GM12878 (cell line): Measurements from ENCODE around the gene UNC13B. TPM values are rescaled to one million over a fixed set of nuclear protein-coding genes. Genes with fewer than 3 reads are reported as not detected.

Experiments
- ATAC-seq: fragments of 200-7000 bp; cut with Tn5 transposase; 3 replicates; pipeline ENCODE4 v1.9.1; 2020; ENCODE audit warnings: mild to moderate bottlenecking, moderate library complexity
- BruUV-seq: library from RNA; stranded (reverse); fragments of 400-500 nt; replicated peaks from 2 replicates; lab custom pipeline; 2021; lab: Mats Ljungman, UMichigan
- CTCF ChIA-PET: fragments of 300-600 bp; sonication (Branson Sonifier 250); formaldehyde crosslinking; extraction: SDS; loops from one replicate; lab custom pipeline; 2021; ENCODE audit warnings: inconsistent platforms; lab: Yijun Ruan, JAX
- POLR2A ChIA-PET: fragments of 350-600 bp; formaldehyde crosslinking; extraction: SDS; loops from one replicate; lab custom pipeline; 2021; ENCODE audit warnings: inconsistent platforms; lab: Charles Lee
- RAD21 ChIA-PET: fragments of 300-600 bp; sonication (Branson Sonifier 250); formaldehyde crosslinking; loops from one replicate; lab custom pipeline; 2023; ENCODE audit warnings: antibody characterized with exemption; ENCODE audit not compliant: unreplicated experiment; lab: Charles Lee
- SMC1A ChIA-PET: fragments of 300-600 bp; sonication (Branson Sonifier 250); formaldehyde crosslinking; loops from one replicate; lab custom pipeline; 2023; ENCODE audit not compliant: unreplicated experiment, uncharacterized antibody; lab: Charles Lee
- DNase-seq: peaks from one replicate; pipeline ENCODE4 v3.0.0-alpha.2; 2011; ENCODE audit warnings: low read depth, low spot score
- FAIRE-seq: peaks from 3 replicates; lab custom pipeline; 2011; peaks lifted over from hg19 to GRCh38; lab: Jason Lieb, UNC
- H2AFZ ChIP-seq: 2 replicates; pipeline ENCODE4 v1.6.0; 2011; ENCODE audit warnings: low read depth, low read length, control low read depth; ENCODE audit not compliant: control insufficient read depth
- H3K27ac ChIP-seq: 2 replicates; pipeline ENCODE4 v1.5.1; 2011; ENCODE audit warnings: control low read depth; ENCODE audit not compliant: control insufficient read depth, insufficient read depth
- H3K27me3 ChIP-seq, 2 experiments: replicated peaks in 1 of 2; 2 replicates each; pipeline versions ENCODE4 v1.6.0 to v1.6.1; 2011; ENCODE audit warnings: low read length in 1 of 2; ENCODE audit not compliant: control insufficient read depth in 2 of 2, insufficient read depth in 2 of 2
- H3K36me3 ChIP-seq, 2 experiments: 2 replicates each; pipeline ENCODE4 v1.5.1; 2011; ENCODE audit warnings: low read length in 1 of 2; ENCODE audit not compliant: control insufficient read depth in 2 of 2, insufficient read depth in 2 of 2
- H3K4me1 ChIP-seq: 2 replicates; pipeline ENCODE4 v1.6.1; 2011; ENCODE audit warnings: mild to moderate bottlenecking, low read length, moderate library complexity, mixed read lengths; ENCODE audit not compliant: control insufficient read depth, insufficient read depth
- H3K4me2 ChIP-seq: 2 replicates; pipeline ENCODE4 v1.6.0; 2011; ENCODE audit warnings: control low read depth; ENCODE audit not compliant: control insufficient read depth, insufficient read depth
- H3K4me3 ChIP-seq: fragments of 200-600 bp; sonication (generic); 2 replicates; pipeline ENCODE4 v1.5.1; 2016
- H3K79me2 ChIP-seq: 2 replicates; pipeline ENCODE4 v1.6.0; 2011; ENCODE audit warnings: low read length; ENCODE audit not compliant: control insufficient read depth, insufficient read depth
- H3K9ac ChIP-seq: 2 replicates; pipeline ENCODE4 v1.8.0; 2011; ENCODE audit warnings: low read length, control low read depth, mixed read lengths; ENCODE audit not compliant: control insufficient read depth, insufficient read depth
- H3K9me3 ChIP-seq: replicated peaks from 3 replicates; pipeline ENCODE4 v1.5.1; 2011; ENCODE audit warnings: mild to moderate bottlenecking, low read length; ENCODE audit not compliant: control insufficient read depth, insufficient read depth
- H4K20me1 ChIP-seq: 2 replicates; pipeline ENCODE4 v1.6.0; 2011; ENCODE audit not compliant: control insufficient read depth, insufficient read depth
- CBFB ChIP-seq: IDR thresholded peaks from 2 replicates; pipeline ENCODE4 v1.6.1; 2016; ENCODE audit warnings: antibody characterized with exemption, low read depth
- CBX3 ChIP-seq: fragments of 200-600 bp; sonication (generic); IDR thresholded peaks from 2 replicates; pipeline ENCODE4 v1.6.1; 2016; ENCODE audit warnings: low read depth, borderline replicate concordance
- CBX5 ChIP-seq: sonication (generic); IDR thresholded peaks from 2 replicates; pipeline ENCODE4 v1.6.1; 2016; ENCODE audit warnings: low read depth, moderate library complexity, mild to moderate bottlenecking, inconsistent platforms
- E2F4 ChIP-seq: IDR thresholded peaks from 2 replicates; pipeline ENCODE4 v1.6.1; 2012; ENCODE audit warnings: low read depth, low read length, improper control_type of control experiment
- LARP7 ChIP-seq: fragments of 450-650 bp; IDR thresholded peaks from 2 replicates; pipeline ENCODE4 v1.6.1; 2017; ENCODE audit warnings: mild to moderate bottlenecking
- MLLT1 ChIP-seq: fragments of 450-650 bp; IDR thresholded peaks from 2 replicates; pipeline ENCODE4 v1.6.1; 2016; ENCODE audit warnings: mild to moderate bottlenecking
- MTA2 ChIP-seq: fragments of 450-650 bp; IDR thresholded peaks from 2 replicates; pipeline ENCODE4 v1.6.1; 2016; ENCODE audit warnings: low read depth, mild to moderate bottlenecking, moderate library complexity
- NBN ChIP-seq: fragments of 450-650 bp; IDR thresholded peaks from 2 replicates; pipeline ENCODE4 v1.6.1; 2016
- RAD51 ChIP-seq: fragments of 450-650 bp; IDR thresholded peaks from 2 replicates; pipeline ENCODE4 v1.6.1; 2016; ENCODE audit warnings: moderate library complexity, mild to moderate bottlenecking, inconsistent platforms
- RBBP5 ChIP-seq: fragments of 200-600 bp; sonication (generic); conservative IDR thresholded peaks from 2 replicates; pipeline ENCODE4 v1.6.1; 2016
- RFX5 ChIP-seq: IDR thresholded peaks from 2 replicates; pipeline ENCODE4 v1.6.1; 2011; ENCODE audit warnings: low read depth, low read length, improper control_type of control experiment
- STAT3 ChIP-seq: IDR thresholded peaks from 2 replicates; pipeline ENCODE4 v1.6.1; 2011; ENCODE audit warnings: low read depth, low read length, improper control_type of control experiment
- TAF1 ChIP-seq: IDR thresholded peaks from 2 replicates; pipeline ENCODE4 v1.6.1; 2011; ENCODE audit warnings: mild to moderate bottlenecking, low read depth, low read length, borderline replicate concordance
- ZNF217 ChIP-seq: fragments of 450-650 bp; IDR thresholded peaks from 2 replicates; pipeline ENCODE4 v1.6.1; 2017; ENCODE audit warnings: antibody characterized with exemption, mild to moderate bottlenecking
- WGBS: methylation state at CpG from one replicate; pipeline ENCODE4 v1.1.6; 2016; ENCODE audit warnings: low lambda C conversion rate; ENCODE audit not compliant: insufficient replicate concordance, insufficient coverage; ENCODE audit errors: missing lambda C conversion rate; 5-methylcytosine and 5-hydroxymethylcytosine counted together
- in situ Hi-C: fragments of 300-500 bp; cut with MboI; formaldehyde crosslinking; loops from 9 replicates; pipeline ENCODE4 v1.14.3; 2018; ENCODE audit warnings: mixed read lengths
- intact Hi-C: fragments of 100-400 bp; cut with micrococcal nuclease; formaldehyde crosslinking; loops from one replicate; pipeline ENCODE4 v1.14.2; 2022; ENCODE audit not compliant: unreplicated experiment
- polyA plus RNA-seq, 11 experiments: library from polyadenylated mRNA; depleted of rRNA in 4 of 11; unstranded in 6 of 11; stranded (reverse) in 5 of 11; fragments of >200 nt; fragmentation: Nextera tagmentation in 4 of 11; fragmentation: Illumina TruSeq in 1 of 11; extraction: Ambion mirVana in 4 of 11; extraction: Trizol in 1 of 11; gene quantifications; 1 replicate in 1 of 11; 2 replicates in 10 of 11; pipeline versions ENCODE4 v1.2.1 to v1.2.3, GENCODE V29; 2011 to 2016; ENCODE audit warnings: inconsistent platforms in 2 of 11, missing spikeins in 2 of 11, low read depth in 1 of 11
- total RNA-seq, 4 experiments: library from RNA; depleted of rRNA in 3 of 4; stranded (reverse); fragments of >200 nt in 3 of 4; fragmentation: Illumina TruSeq in 1 of 4; extraction: Trizol in 1 of 4; gene quantifications; 2 replicates each; pipeline versions ENCODE4 v1.2.1 to v1.2.3, GENCODE V29; 2013 to 2021

The UNC13B gene
- total and polyA plus RNA-seq, 10 of the 15 experiments (the other 5 are each of a cell fraction or from before 2014, with no cell fraction given): under 0.01 to 0.42 (median 0.06) TPM; not detected in 4

GRCh38 chr9:35366627-35367026, 204.8 kb downstream of the UNC13B start:
- H2AFZ ChIP-seq: no peak overlapping the region
- no peak overlapping the region for H3K9ac ChIP-seq
- no peak for DNase-seq
- no peaks in the 10 kb centered on the region for H3K9me3 ChIP-seq
- TF ChIP-seq RFX5 (no peak), LARP7 (no peak), RBBP5 (no peak), TAF1 (no peak), CBFB (no peak), RAD51 (no peak), ZNF217 (no peak), CBX3 (no peak), MTA2 (no peak)
- in situ Hi-C loops (no loop called here), intact Hi-C loops (no loop called here)
- H3K4me3 ChIP-seq: no peak overlapping the region
- H3K4me2 ChIP-seq: no peak overlapping the region
- no TSS peak for BruUV-seq
- FAIRE-seq: no peak
- CTCF ChIA-PET: interaction anchor here (1.0 kb wide), 1 partner anchor 12 kb away, joined by 3 read pairs; no protein-coding TSS in a partner anchor
- 0% methylated on average over 2 of the region's 2 CpGs for WGBS
- H3K79me2 ChIP-seq: no peaks in the 10 kb centered on the region
- H3K4me1 ChIP-seq: no peaks in the 10 kb centered on the region
- RAD21 ChIA-PET: no interaction called here
- SMC1A ChIA-PET: interaction anchor here (0.7 kb wide), 1 partner anchor 957 kb away, joined by 3 read pairs; no protein-coding TSS in a partner anchor
- POLR2A ChIA-PET: no interaction called here
- H3K27ac ChIP-seq: no peak overlapping the region
- no peaks in the 10 kb centered on the region; the same call in 1 of the 2 replicates for H4K20me1 ChIP-seq
- no peak for ATAC-seq
- no peaks in the 10 kb centered on the region for H3K27me3 ChIP-seq
- no peaks in the 10 kb centered on the region for H3K36me3 ChIP-seq

GRCh38 chr9:35367451-35367850, 205.6 kb downstream of the UNC13B start:
- TF ChIP-seq E2F4 (no peak), MLLT1 (no peak), NBN (no peak), CBX5 (no peak), STAT3 (no peak)
- Histone ChIP-seq H3K27me3 (no peaks in the 10 kb centered on the region), H3K9me3 (no peaks in the 10 kb centered on the region), H3K4me3 (no peak overlapping the region), H3K79me2 (no peaks in the 10 kb centered on the region), H3K4me2 (no peak overlapping the region), H3K27ac (no peak overlapping the region), H2AFZ (no peak overlapping the region), H4K20me1 (no peaks in the 10 kb centered on the region; the same call in 1 of the 2 replicates), H3K36me3 (no peaks in the 10 kb centered on the region), H3K9ac (no peak overlapping the region), H3K4me1 (no peaks in the 10 kb centered on the region)
- ChIA-PET RAD21 (no interaction called here), POLR2A (no interaction called here), SMC1A (interaction anchor here (0.7 to 1.3 kb wide), 2 partner anchors 18 to 958 kb away, joined by 3 to 4 read pairs; no protein-coding TSS in a partner anchor), CTCF (no interaction called here)
- no TSS peak for BruUV-seq
- 0% methylated on average over 2 of the region's 2 CpGs for WGBS
- DNase-seq (no peak), ATAC-seq (no peak), FAIRE-seq (no peak)
- intact Hi-C loops (no loop called here), in situ Hi-C loops (no loop called here)
